H4 (cell line): ENCODE results near the gene NOL4L. TPM values are rescaled to one million over a fixed set of nuclear protein-coding genes. Genes with fewer than 3 reads are reported as not detected.

Experiments used
- DNase-seq: peaks from one replicate; pipeline ENCODE4 v3.0.0-alpha.2; 2015; ENCODE audit warnings: low spot score
- total RNA-seq: library from RNA; depleted of rRNA; stranded (reverse); fragments of >200 nt; shearing (Covaris generic); gene quantifications from 2 replicates; pipeline ENCODE4 v1.2.3, GENCODE V29; 2014

The NOL4L gene
- total RNA-seq, 1 experiment from 2014 or later = 10.6 TPM

GRCh38 chr20:32614303-32614702 lies 29.2 kb upstream of the NOL4L start:
- no peak for DNase-seq

GRCh38 chr20:32613192-32614053 lies 28.3 kb upstream of the NOL4L start:
- no peak for DNase-seq

GRCh38 chr20:32612351-32613191 lies 27.4 kb upstream of the NOL4L start:
- no peak for DNase-seq

- DNase-seq = no peak
These were observed 26.7 kb upstream of the NOL4L start for GRCh38 chr20:32611868-32612267.

- no peak for DNase-seq
These were observed 26.2 kb upstream of the NOL4L start for GRCh38 chr20:32611286-32611685.

GRCh38 chr20:32610472-32611218 lies 25.5 kb upstream of the NOL4L start:
- no peak for DNase-seq

GRCh38 chr20:32609993-32610392 lies 24.9 kb upstream of the NOL4L start:
- no peak for DNase-seq

- no peak for DNase-seq
These were observed 24.1 kb upstream of the NOL4L start for GRCh38 chr20:32609111-32609773.

GRCh38 chr20:32608664-32609015 lies 23.5 kb upstream of the NOL4L start:
- DNase-seq = no peak

- DNase-seq = no peak
These were observed 22.9 kb upstream of the NOL4L start for GRCh38 chr20:32607727-32608663.

- DNase-seq = no peak
These were observed 22.2 kb upstream of the NOL4L start for GRCh38 chr20:32607324-32607723.

- DNase-seq = no peak
These were observed 21.7 kb upstream of the NOL4L start for GRCh38 chr20:32606790-32607189.

GRCh38 chr20:32606107-32606506 lies 21.0 kb upstream of the NOL4L start:
- no peak for DNase-seq

GRCh38 chr20:32605167-32605656 lies 20.1 kb upstream of the NOL4L start:
- DNase-seq = no peak

- no peak for DNase-seq
These were observed 18.1 kb upstream of the NOL4L start for GRCh38 chr20:32603046-32603726.

- no peak for DNase-seq
These were observed 17.1 kb upstream of the NOL4L start for GRCh38 chr20:32602273-32602672.

- DNase-seq = no peak
These were observed 15.6 kb upstream of the NOL4L start for GRCh38 chr20:32600681-32601237.

GRCh38 chr20:32599783-32600340 lies 14.7 kb upstream of the NOL4L start:
- no peak for DNase-seq

- DNase-seq = no peak
These were observed 13.5 kb upstream of the NOL4L start for GRCh38 chr20:32598606-32599005.
